GM18870 (cell line): Measurements from ENCODE around the gene TMEM205.
"Not testable (repeated sequence)": the region's sequence is repeated elsewhere in the genome, so short reads cannot be mapped to it uniquely, and the experiment has no call there.

ENCODE experiments used
- ATAC-seq: cut with Tn5 transposase; IDR thresholded peaks from one replicate; pipeline ENCODE4 v1.9.1; 2021; ENCODE audit warnings: moderate library complexity; ENCODE audit not compliant: unreplicated experiment

TMEM205 gene

DNA sequence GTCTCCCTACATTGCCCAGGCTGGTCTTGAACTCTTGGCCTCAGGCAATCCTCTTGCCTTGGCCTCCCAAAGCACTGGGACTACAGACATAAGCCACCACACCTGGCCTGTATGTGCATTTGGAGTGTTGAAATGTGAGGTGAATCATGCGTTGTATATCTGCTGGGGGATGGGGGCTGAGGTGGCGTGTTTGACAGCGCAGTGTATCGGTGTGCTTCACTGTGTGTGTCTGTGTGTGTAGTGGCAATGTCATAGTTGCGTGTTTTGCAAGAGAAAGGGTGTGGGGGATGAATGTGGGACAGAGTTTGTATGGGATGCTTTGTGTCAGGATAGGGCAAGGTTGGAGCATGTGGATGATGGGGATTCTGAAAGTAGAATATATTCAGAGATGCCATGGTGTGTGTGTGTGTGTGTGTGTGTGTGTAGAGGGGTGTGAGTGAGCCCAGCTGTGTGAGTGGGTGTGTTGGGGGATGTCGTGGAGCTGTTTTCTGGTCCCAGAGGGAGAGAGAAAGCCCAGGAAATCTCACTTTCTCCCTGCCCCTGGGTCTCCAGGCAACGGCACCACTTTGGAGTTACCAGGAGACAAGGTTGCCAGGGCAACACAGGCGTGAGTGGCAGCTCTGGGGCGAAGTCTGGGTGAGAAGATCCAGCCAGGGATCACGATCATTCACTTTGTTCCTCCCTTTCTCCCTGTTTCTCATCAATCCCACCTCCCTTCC, 27.3 kb upstream of the TMEM205 start:
- ATAC-seq, result no peak

DNA sequence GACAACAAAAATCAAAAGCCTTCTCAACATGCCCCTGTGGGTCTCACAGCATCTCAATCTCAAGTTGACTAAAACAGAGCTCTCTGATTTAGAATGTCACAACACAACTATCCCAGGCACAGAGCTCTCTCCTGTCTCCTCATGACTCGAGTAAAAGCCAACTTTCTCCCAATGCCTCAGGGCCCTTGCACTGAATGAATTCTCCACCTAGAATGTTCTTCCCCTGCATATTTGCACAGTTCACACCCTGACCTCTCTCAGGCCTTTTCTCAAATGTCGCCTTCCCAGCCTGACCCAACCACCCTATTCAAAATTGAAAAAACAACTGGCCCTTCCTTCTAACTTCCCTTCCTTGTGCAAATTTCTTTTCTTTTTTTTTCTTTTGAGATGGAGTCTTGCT, 24.7 kb upstream of the TMEM205 start:
- ATAC-seq, result no peak

DNA sequence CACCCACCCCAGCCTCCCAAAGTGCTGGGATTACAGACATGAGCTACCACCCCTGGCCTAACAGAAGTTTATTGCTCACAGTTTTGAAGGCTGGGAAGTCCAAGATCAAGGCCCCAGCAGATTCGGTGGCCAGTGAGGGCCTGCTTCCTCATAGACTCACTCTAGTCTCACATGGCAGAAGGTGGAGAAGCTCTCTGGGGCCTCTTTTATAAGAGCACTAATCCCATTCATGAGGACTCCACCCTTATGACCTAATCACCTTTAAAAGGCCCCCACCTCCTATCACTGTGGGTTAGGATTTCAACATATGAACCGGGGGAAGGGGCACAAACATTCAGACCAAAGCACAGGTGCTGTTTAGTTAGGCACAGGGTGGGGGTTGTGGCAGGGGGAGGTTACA, 21.5 kb upstream of the TMEM205 start:
- no peak for ATAC-seq

DNA sequence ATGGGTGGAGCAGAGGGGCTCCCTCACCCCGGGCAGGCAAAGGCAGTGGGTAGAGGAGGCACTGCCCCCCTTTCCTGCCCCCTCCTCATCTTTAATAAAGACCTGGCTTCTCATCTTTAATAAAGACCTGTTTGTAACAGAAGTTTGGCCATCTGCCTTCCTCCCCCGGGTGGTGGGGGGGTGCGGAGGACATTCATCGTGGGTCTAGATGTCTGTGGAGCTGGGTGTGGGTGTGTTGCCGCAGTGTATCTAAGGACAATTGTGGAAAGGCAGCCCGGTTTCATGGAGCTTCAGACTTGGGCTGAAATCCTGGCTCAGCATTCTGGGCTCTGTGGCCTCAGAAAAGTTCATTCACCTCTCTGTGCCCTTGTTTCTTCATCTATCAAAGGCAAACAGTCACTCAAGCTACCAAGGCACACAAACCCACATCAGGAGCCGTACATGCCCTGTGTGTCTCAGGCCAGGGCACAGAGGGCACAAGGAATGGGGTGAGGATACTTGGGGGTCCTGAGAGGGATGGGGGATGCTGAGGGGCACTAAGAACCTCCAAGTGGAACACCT, 19.6 kb upstream of the TMEM205 start:
- no peak for ATAC-seq

DNA sequence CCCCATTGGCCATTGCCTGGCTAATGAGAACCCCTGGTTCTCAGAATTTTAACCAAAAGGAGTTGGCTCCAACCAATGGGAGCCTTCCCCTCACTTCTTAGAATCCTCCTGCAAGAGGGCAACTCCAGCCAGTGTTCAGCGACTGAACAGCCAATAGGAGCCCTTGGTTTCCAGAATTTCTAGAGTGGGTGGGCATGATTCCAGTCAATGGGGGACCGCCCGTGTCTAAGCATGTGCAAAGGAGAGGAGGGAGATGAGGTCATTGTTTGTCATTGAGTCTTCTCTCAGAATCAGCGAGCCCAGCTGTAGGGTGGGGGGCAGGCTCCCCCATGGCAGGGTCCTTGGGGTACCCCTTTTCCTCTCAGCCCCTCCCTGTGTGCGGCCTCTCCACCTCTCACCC, 18.9 kb upstream of the TMEM205 start:
- ATAC-seq, result no peak

DNA sequence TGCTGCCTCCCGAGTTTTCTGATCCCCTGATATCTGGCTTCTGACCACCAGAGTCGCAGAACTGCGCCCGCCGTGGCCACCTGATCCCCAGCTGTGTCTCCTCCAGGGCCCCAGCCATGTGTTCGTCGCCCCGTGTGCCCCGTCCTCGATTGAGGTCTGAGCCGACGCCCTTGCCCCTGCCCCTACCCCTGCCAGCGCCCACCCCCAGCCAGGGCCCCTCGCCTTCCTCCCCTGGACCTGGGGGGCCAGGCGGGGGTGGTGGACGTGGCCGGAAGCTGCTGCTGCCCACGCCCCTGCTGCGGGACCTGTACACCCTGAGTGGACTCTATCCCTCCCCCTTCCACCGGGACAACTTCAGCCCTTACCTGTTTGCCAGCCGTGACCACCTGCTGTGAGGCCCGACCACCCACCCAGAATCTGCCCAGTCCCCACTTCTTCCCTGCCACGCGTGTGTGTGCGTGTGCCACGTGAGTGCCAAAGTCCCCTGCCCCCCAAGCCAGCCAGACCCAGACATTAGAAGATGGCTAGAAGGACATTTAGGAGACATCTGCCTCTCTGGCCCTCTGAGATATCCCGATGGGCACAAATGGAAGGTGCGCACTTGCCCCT, 18.3 kb upstream of the TMEM205 start:
- no peak for ATAC-seq

DNA sequence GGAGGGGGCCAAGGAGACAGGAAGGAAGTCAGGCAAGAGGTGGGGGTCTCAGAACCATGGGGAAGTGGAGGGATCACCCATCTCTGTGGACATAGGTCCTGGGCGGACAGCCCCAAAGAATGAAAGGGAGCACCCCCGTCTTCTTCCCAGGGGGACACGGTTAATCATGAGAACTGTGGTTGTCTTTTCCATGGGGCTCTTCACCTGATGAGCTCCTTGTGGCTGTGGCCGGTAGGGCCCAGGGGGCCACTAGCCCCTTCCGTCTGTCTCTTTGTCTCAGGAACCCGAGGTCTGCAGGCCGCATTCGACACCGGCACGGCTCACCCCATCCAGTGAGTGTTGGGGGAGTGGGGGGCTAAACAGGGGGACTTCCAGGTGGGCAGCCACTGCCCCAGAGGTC, 17.8 kb upstream of the TMEM205 start:
- no peak for ATAC-seq

DNA sequence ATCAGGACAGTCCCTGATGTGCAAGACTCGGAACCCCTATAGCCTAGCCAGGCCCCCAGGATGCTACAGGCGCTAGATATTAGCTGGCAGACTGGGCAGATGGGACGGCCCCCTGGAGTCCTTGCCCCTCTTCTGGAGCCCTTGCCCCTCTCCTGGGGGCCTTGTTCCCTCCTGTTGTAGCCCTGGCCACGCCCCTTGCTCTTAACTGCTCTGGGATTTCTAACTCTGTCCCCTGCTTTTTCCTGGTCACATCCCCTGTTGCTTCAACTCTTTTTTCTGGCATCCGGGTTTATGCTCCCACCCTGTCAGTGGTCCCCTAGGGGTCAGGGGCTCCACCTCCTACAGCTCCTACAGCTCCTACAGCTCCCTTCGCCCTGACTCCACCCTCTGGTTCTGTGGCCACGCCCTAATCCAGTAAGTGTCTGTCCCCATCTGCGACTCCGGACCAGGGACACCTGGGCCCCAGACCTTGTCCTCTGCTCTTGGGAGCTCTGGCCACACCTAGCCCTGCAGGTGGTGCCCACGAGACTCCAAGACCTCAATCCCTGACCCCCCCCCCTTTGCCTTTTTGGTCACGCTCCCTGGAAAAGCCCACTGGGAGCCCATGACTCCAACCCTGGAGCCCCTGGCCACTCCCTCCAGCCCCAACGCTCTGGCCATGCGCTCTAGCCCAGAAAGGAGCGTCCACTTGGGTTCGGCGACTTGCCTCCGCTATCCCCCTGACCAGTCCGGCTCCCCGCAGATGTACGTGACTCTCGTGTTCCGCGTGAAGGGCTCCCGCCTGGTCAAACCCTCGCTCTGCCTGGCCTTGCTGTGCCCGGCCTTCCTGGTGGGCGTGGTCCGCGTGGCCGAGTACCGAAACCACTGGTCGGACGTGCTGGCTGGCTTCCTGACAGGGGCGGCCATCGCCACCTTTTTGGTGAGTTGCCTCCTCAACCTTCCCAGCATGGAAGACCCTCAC, 16.0 kb upstream of the TMEM205 start:
- no peak for ATAC-seq

DNA sequence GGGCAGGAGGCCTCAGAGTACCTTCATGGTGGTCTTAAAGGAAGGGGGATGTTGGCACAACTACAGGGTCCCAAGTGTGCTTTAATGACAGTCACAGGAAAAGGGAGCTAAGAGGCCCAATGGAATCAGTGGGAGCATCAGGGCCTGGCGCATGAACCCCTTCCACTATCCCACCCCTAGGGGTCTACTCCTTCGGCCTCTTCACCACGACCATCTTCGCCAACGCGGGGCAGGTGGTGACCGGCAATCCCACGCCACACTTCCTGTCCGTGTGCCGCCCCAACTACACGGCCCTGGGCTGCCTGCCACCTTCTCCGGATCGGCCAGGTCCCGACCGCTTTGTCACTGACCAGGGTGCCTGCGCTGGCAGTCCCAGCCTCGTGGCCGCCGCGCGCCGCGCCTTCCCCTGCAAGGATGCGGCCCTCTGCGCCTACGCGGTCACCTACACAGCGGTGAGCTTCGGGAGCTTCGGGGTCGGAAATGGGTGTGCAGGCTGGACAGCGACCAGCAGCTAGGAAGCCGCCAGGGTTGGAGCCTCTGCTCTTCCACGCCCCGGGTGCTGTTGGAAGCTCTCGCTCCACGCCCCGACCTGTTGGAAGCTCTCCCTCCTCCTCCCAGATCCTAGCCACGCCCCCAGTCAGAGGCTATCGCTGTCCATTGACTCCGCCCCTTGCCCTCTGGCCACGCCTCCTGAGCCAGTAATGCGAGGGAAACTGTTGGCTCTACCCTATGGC, 15.1 kb upstream of the TMEM205 start:
- ATAC-seq, result no peak

DNA sequence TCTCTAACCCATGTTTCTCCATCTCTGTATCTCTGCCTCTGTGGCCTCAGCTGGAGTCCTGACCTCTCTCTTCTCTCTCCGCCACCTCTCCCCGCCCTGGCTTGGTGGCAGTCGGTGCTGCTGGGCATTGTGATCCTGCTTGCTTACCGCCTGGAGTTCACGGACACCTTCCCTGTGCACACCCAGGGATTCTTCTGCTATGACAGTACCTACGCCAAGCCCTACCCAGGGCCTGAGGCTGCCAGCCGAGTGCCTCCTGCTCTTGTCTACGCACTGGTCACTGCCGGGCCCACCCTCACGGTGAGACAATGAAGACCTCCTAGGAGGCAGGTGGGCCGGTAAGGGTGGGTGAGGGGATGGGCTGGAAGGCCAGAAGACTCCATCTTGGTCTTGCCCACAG, 13.4 kb upstream of the TMEM205 start:
- no peak for ATAC-seq

DNA sequence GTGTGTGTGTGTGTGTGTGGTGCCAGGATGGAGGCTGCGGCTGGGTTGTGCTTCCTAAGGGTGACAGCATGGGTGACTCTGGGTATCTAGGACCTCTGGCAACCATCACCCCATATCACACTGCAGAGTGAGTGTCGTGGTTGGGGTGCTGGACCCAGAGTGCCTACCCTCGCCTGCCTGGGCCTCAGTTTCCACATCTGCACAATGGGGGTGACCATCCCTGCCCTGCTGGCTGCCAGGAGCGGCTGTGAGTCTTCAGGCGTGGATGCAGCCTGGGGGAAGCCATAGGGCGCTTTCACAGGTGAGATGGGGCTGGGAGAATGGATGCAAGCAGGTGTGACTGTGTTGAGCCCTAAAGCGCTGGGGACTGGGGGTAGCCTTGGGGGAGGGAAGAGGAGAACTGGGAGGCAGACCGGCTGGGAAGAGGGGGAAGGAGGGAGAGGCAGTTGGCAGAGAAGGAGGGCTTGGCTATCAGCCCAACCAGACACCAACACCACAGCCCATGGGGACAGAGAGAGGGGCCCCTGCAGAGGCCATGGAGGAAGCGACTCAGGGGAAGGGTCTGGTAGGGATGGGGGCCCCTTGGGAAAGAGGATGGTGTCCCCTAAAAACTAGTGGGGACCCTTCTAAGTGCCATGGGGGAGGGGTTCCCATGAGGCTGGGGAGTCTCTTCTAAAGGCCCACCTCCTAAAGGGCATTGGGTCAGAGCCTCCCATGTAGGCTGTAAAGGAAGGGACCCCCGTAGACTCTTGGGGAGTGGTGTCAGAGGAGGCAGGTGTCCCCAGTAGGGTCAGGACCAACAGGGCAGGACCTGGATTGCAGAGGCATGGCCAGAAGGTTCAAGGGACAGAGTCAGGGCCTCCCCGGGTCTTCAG, 10.8 kb upstream of the TMEM205 start:
- ATAC-seq, result no peak

DNA sequence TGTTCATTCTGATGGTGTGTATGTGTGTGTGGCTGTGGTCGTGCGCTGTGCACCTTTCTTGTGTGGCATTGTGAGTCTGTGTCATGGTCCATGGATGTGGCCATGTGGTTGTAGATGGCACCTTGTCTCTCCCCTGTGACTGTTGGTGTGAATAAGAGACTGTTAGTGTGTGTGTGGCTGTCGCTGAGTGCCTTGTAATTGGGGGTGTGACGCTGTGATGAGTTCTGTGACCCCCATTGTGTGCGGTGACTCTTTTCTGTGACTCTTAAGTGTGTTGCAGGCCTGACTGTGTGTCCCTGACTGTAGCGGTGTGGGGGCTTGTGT, 10.0 kb upstream of the TMEM205 start:
- no peak for ATAC-seq

DNA sequence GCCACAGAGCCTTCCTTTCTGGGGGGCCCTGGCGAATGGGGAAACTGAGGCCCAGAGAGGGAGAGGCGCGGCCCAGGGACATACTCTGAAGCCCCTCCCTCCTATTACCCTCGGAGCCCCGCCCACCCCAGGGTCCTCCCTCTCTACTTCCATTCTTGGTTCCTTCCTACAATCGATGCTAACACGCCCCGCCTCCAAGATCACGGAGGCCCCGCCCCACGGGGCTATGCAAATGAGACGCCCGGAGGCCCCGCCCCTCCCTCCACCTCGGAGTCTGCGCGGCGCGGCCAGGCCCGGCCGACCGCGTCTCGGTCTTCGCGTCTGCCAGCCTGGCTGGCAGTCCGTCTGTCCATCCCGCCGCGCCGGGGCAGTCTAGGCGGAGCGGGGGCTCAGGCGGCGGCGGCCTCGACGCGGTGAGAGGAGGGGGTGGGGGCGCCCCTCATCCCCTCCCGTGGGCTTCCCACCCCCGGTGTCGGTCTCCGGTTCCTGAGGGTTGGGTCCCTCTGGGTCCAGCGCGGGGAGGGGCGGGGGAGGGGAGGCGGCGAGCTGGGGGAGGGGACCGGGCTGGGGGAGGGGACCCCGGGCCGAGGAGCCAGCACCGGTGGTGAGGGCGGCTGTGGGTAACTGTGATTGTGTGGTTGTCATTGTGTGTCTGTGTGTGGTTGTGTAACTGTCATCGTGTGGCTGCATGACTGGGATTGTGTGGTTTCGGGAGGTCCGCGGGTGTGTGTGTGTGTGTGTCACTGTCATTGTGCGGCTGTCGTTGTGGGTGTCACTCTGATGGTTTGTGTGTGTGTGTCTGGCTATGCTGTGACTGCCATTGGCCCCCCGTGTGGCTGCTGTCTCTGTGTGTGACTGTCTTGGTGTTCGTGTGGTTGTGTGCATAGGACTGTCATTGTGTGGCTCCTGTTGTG, 9.3 kb upstream of the TMEM205 start, which contains the start of gene PLPPR2:
Gene PLPPR2 (plus strand): TSS at position 273 of the 914 bp plus-strand sequence. CDS start 2,242 bp downstream, outside the sequence.
- no peak for ATAC-seq

DNA sequence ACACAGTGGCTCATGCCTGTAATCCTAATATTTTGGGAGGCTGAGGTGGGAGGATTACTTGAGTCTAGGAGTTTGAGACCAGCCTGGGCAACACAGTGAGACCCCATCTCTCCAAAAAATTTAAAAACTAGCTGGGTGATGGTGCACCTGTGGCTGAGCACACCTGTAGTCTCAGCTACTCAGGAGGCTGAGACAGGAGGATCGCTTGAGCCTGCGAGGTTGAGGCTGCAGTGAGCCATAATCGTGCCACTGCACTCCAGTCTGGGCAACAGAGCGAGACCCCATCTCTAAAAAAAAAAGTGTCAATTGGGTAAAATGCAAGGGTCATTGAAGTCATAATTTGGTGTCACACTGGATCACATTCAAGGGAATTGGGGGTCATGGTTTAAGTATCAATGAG, 8.0 kb upstream of the TMEM205 start:
- ATAC-seq, result not testable (repeated sequence)

DNA sequence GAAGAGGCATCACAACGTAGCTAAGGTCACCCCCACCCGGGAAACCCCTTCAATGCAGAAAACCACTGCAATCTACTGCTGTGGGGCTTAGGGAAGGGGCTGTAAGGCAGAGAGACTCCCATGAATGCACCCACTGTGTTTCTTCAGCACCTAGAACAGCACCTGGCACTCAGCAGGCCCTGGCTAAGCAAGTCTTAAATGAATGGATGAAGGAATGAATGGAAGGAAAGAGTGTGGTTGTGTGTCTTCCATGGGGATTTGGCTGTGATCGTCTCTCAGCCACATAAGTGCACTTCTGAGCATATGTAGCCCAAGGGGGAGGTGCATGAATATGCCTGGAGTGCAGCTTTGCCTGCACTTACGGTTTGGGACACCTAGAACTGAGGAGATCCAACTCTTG, 3.1 kb upstream of the TMEM205 start:
- ATAC-seq, result no peak

DNA sequence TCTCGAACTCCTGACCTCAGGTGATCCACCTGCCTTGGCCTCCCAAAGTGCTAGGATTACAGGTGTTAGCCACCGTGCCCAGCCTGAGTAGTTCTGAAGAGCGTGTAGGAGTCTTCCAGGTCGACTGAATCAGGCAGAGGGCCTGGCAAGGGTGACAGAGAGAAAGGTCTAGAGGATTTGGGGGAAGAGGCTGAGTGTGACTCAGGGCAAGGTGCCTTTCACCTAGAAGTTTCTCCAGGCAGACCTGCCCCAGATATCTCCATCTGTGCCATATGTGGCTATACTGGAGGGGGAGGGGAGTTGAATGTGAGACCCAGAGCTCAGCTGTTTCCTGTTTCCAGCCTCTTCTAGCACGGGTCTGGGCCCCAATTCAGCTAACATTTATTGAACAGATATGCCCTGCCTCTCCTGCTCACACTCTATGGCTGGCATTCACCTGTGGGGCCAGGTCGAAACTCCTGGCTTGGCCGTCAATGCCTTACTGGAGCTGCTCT, 1.5 kb upstream of the TMEM205 start:
- no peak for ATAC-seq

DNA sequence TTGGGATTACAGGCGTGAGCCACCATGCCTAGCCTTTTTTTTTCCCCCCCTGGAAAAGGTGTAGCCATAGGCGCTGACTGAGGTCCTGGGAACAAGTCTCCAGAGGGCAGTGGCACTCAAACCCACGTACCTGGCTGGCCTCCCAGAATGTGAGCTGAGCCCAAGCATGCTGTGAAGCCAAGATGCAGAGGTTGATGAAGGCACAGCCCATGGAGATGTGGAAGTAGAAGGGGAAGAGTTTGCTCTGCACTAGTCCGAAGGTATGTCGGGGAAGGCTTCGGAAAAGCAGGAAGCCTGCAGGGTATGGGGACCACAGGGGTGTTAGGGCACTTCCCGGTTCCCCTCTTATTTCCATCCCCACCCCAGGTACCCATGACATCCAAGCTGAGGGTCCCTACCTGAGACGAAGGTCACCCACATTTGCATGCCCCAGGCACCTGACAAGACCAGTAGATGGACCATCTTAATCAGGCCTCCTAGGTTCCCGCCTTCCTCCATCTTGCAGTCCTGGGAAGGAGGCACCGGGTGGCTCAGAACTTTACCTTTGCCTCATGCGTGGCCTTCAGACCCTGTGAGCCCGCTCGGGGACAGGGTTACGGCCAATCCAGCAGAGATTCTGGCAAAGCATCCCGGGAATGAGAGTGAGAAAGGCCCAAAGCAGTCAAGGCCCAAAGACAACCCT, 805 bp downstream of the TMEM205 start:
- no peak for ATAC-seq

DNA sequence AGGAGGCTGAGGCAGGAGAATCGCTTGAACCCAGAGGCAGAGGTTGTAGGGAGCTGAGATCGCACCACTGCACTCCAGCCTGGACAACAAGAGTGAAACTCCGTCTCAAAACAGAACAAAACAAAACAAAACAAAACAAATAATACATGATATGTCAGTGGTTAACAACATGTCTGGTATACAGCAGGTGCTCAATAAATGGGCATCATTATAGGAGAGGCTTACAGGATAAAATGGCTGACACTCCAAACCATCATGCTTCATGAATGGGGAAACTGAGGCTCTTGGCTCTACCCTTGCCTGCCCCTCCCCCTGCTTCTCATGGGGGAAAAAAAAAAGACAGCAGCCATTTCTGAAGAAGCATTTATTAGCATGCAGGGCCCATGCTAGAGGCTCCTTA, 3.6 kb downstream of the TMEM205 start:
- ATAC-seq, result no peak
